Psoas muscle (tissue), 8 donors: Measurements from ENCODE around the gene WDR3. TPM values are rescaled to one million over a fixed set of nuclear protein-coding genes. Genes with fewer than 3 reads are reported as not detected.

Source experiments
- ATAC-seq, 4 donors: fragments of 200-7000 bp; cut with Tn5 transposase; one replicate each; pipeline ENCODE4 v1.9.1; 2020; ENCODE audit warnings: moderate library complexity in 3 of 4, mild to moderate bottlenecking in 2 of 4
- DNase-seq, 2 donors: peaks; one replicate each; pipeline ENCODE4 v3.0.0-alpha.2; 2020
- H3K27ac ChIP-seq: fragments of 200-600 bp; one replicate; pipeline ENCODE4 v1.8.0; 2022
- H3K27me3 ChIP-seq, 3 donors: fragments of 200-600 bp in 1 of 3; one replicate each; pipeline versions ENCODE4 v1.6.1 to v1.8.0; 2013 to 2022; ENCODE audit warnings: low read length in 2 of 3, mild to moderate bottlenecking in 2 of 3, moderate library complexity in 1 of 3; ENCODE audit not compliant: insufficient read depth in 3 of 3
- H3K36me3 ChIP-seq, 2 donors: fragments of 200-600 bp in 1 of 2; one replicate each; pipeline versions ENCODE4 v1.6.1 to v1.8.0; 2013 to 2022; ENCODE audit warnings: low read depth in 1 of 2, mild to moderate bottlenecking in 1 of 2, moderate library complexity in 1 of 2; ENCODE audit not compliant: insufficient read depth in 1 of 2
- H3K4me1 ChIP-seq: fragments of 200-600 bp; one replicate; pipeline ENCODE4 v1.8.0; 2022
- H3K4me3 ChIP-seq: fragments of 200-600 bp; one replicate; pipeline ENCODE4 v1.8.0; 2022; ENCODE audit warnings: mild to moderate bottlenecking
- H3K9me3 ChIP-seq: fragments of 200-600 bp; one replicate; pipeline ENCODE4 v1.8.0; 2022
- WGBS, 3 donors: extraction: QIAGEN DNeasy Blood & Tissue Kit; methylation state at CpG; one replicate each; pipeline versions ENCODE4 v1.1.6 to v1.1.7; 2013; 5-methylcytosine and 5-hydroxymethylcytosine counted together
- intact Hi-C, 2 donors: fragments of 100-400 bp; cut with DNase I; formaldehyde crosslinking; loops; one replicate each; pipeline versions ENCODE4 v1.11.0 to v1.14.2; 2022
- polyA plus RNA-seq, 3 donors: library from polyadenylated mRNA; stranded (reverse); fragments of 200-250 nt; gene quantifications; one replicate each; pipeline ENCODE4 v1.2.3, GENCODE V29; 2013
- total RNA-seq, 4 donors: library from RNA; stranded (reverse); fragmentation: NEBNext Ultra II Directional in 2 of 4; extraction: Animal tissue kit (Norgen Biotek cat#: 25700) in 2 of 4; gene quantifications; one replicate each; pipeline versions ENCODE4 v1.2.1 to v1.2.4, GENCODE V29; 2021 to 2023
- TF ChIP-seq, protein P1 (sequence below): fragments of 200-600 bp; IDR thresholded peaks from one replicate; pipeline ENCODE4 v1.8.0; 2022; ENCODE audit warnings: antibody characterized with exemption
- donor health status: healthy with polysubstance abuse.
- donor health status: DM: no; HTN: no; CAD: no; lungs with moderate emphysema.
- donor health status: Bipolar disorder and iron deficiency.
- donor health status: healthy.
- donor health status: DM: yes; HTN: yes; CAD: no.
- donor health status: DM: no; HTN: no; CAD: no.
- donor health status: DM: no; HTN: no; CAD: no.
- donor health status: DM: yes; HTN: yes; CAD: no.

Gene WDR3
- total and polyA plus RNA-seq, 7 donors, result 6.5 to 40.3 (median 23.3) TPM

- Histone ChIP-seq H3K27ac (no peak overlapping the region), H3K27me3 (no peaks in the 10 kb centered on the region), H3K36me3 (peaks cover 13 to 100% of the 10 kb centered on the region in 2 donors), H3K4me3 (no peak overlapping the region), H3K4me1 (no peaks in the 10 kb centered on the region), H3K9me3 (no peaks in the 10 kb centered on the region)
- no peak for ATAC-seq
- 92 to 95% (median 93%) methylated on average over 1 of the region's 1 CpG for WGBS, 3 donors
- no peak for DNase-seq
- intact Hi-C loops, result loop anchor here in 1 of 2 donors (10.0 kb wide), 1 partner anchor 48 kb away; no protein-coding TSS in a partner anchor
- TF ChIP-seq, protein P1, sequence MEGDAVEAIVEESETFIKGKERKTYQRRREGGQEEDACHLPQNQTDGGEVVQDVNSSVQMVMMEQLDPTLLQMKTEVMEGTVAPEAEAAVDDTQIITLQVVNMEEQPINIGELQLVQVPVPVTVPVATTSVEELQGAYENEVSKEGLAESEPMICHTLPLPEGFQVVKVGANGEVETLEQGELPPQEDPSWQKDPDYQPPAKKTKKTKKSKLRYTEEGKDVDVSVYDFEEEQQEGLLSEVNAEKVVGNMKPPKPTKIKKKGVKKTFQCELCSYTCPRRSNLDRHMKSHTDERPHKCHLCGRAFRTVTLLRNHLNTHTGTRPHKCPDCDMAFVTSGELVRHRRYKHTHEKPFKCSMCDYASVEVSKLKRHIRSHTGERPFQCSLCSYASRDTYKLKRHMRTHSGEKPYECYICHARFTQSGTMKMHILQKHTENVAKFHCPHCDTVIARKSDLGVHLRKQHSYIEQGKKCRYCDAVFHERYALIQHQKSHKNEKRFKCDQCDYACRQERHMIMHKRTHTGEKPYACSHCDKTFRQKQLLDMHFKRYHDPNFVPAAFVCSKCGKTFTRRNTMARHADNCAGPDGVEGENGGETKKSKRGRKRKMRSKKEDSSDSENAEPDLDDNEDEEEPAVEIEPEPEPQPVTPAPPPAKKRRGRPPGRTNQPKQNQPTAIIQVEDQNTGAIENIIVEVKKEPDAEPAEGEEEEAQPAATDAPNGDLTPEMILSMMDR, result no peak
Measured at GRCh38 chr1:117952386-117952785, 22.8 kb downstream of the WDR3 start.

DNA sequence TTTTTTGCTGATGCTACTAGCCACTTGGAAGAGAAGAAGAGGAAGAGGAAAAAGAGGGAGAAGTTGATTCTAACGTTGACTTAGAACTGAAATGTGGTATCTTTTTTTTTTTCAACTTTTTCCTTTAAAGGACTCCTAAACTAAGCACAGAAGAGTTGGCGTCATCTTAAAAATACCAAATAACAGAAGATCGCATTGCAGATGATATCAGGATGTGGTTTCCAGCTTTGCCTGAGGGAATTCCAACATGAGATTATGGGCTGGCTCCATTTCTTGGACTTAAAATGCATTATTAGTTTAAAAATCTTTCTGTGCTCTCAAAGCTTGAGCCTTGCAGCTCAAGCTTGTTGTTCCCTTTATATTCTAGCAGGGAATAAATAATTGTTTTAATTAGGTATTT is 29.8 kb downstream of the WDR3 start:
- no peak overlapping the region for H3K27ac ChIP-seq
- 72 to 79% (median 77%) methylated on average over 3 of the region's 3 CpGs for WGBS, 3 donors
- no peaks in the 10 kb centered on the region for H3K27me3 ChIP-seq
- H3K36me3 ChIP-seq, result peaks cover 0 to 100% of the 10 kb centered on the region in 2 donors
- intact Hi-C loops, result loop anchor here in 1 of 2 donors (5.0 to 10.0 kb wide), 2 partner anchors 55 to 82 kb away; no protein-coding TSS in a partner anchor
- TF ChIP-seq, protein P1, result no peak
- H3K4me3 ChIP-seq, result no peak overlapping the region
- ATAC-seq (no peak), DNase-seq (no peak)
- H3K4me1 ChIP-seq, result no peaks in the 10 kb centered on the region
- H3K9me3 ChIP-seq, result no peaks in the 10 kb centered on the region

GRCh38 chr1:117964290-117965038 is 34.9 kb downstream of the WDR3 start:
- ATAC-seq, result no peak
- 89 to 92% (median 91%) methylated on average over 3 of the region's 3 CpGs for WGBS, 3 donors
- TF ChIP-seq, protein P1, result no peak

DNA sequence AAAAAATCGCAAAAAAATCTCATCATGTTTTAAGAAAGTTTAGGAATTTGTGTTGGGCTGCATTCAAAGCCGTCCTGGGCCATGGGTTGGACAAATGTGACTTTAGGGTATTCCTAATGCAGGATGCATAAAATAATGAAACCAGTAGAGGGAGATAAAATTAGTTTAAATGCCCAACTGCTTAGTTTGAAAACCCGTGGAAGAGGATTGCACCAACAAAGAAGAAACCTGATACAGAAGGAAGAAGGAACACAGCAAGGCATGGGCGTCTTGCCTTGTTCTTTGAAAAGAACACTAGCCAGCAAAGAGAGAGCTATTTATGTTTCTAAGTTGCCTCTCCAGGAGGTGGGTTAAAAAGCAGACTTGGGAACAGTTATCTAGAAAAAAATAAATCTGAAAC is 37.9 kb downstream of the WDR3 start:
- ATAC-seq (peak in 2 of 4 donors; percentile 80 to 93), DNase-seq (no peak)
- 36 to 41% (median 38%) methylated on average over 4 of the region's 4 CpGs for WGBS, 3 donors
- TF ChIP-seq, protein P1, result peak; percentile 19
- intact Hi-C loops, result no loop called here
- Histone ChIP-seq H3K9me3 (no peaks in the 10 kb centered on the region), H3K4me1 (peaks cover 6% of the 10 kb centered on the region), H3K36me3 (peaks cover 0 to 19% of the 10 kb centered on the region in 2 donors), H3K27me3 (no peaks in the 10 kb centered on the region), H3K4me3 (no peak overlapping the region), H3K27ac (no peak overlapping the region)

More at GRCh38 chr1:117964290-117965038, 34.9 kb downstream of the WDR3 start:
- H3K4me3 ChIP-seq, result no peak overlapping the region
- intact Hi-C loops, result no loop called here
- peaks cover 6% of the 10 kb centered on the region for H3K4me1 ChIP-seq
- DNase-seq, result no peak
- H3K9me3 ChIP-seq, result no peaks in the 10 kb centered on the region
- H3K27ac ChIP-seq, result no peak overlapping the region
- H3K36me3 ChIP-seq, result peaks cover 0 to 49% of the 10 kb centered on the region in 2 donors
- H3K27me3 ChIP-seq, result no peaks in the 10 kb centered on the region
